ENCODE results near the gene TMEM114. TPM values are rescaled to one million over a fixed set of nuclear protein-coding genes. Genes with fewer than 3 reads are reported as not detected.
"Not testable (repeated sequence)": the region's sequence is repeated elsewhere in the genome, so short reads cannot be mapped to it uniquely, and the experiment has no call there.

TMEM114 gene
- total RNA-seq, 2 donors from 2014 or later: not detected

- WGBS, 2 donors: 75 to 85% methylated on average over 1 of the region's 1 CpG
Observed at GRCh38 chr16:8564934-8565345, 25.4 kb downstream of the TMEM114 start.

GRCh38 chr16:8563944-8564540, 26.3 kb downstream of the TMEM114 start:
- H3K27ac ChIP-seq; H3K36me3 ChIP-seq (replicated peaks in 1 of 2; ENCODE audit: insufficient read depth in 1 of 2, low read depth in 2 of 2); H3K4me3 ChIP-seq; H3K9me3 ChIP-seq; H3K27me3 ChIP-seq; DNase-seq; H3K4me1 ChIP-seq; ATAC-seq: not testable (repeated sequence)
- intact Hi-C loops (cut with DNase I): loop anchor here (10.0 kb wide), 2 partner anchors 91 to 321 kb away; partner anchors contain the start of gene LITAFD
- 54 to 74% methylated on average over 3 of the region's 3 CpGs for WGBS, 2 donors

More at GRCh38 chr16:8564934-8565345, 25.4 kb downstream of the TMEM114 start:
- H3K27ac ChIP-seq: no peak overlapping the region
- H3K4me1 ChIP-seq: peaks cover 7% of the 10 kb centered on the region
- H3K36me3 ChIP-seq (replicated peaks in 1 of 2; ENCODE audit: insufficient read depth in 1 of 2, low read depth in 2 of 2): no peaks in the 10 kb centered on the region
- TF ChIP-seq POLR2A (IDR thresholded peaks at IDR 0.05): no peak
- TF ChIP-seq CTCF (IDR thresholded peaks at IDR 0.05): no peak
- no peaks in the 10 kb centered on the region for H3K27me3 ChIP-seq
- ATAC-seq: no peak
- no peak overlapping the region for H3K4me3 ChIP-seq
- H3K9me3 ChIP-seq: no peaks in the 10 kb centered on the region
- intact Hi-C loops (cut with DNase I): loop anchor here (10.0 kb wide), 2 partner anchors 90 to 320 kb away; partner anchors contain the start of gene LITAFD
- no peak for DNase-seq

GRCh38 chr16:8561496-8561895, 28.8 kb downstream of the TMEM114 start:
- WGBS, 2 donors: 67 to 70% methylated on average over 2 of the region's 2 CpGs
- Histone ChIP-seq H3K36me3 (replicated peaks in 1 of 2; ENCODE audit: insufficient read depth in 1 of 2, low read depth in 2 of 2) (no peaks in the 10 kb centered on the region), H3K4me1 (no peaks in the 10 kb centered on the region), H3K4me3 (no peak overlapping the region), H3K27me3 (no peaks in the 10 kb centered on the region), H3K9me3 (no peaks in the 10 kb centered on the region), H3K27ac (no peak overlapping the region)
- intact Hi-C loops (cut with DNase I): loop anchor here (10.0 kb wide), 2 partner anchors 93 to 323 kb away; partner anchors contain the start of gene LITAFD
- TF ChIP-seq POLR2A (IDR thresholded peaks at IDR 0.05): no peak
- no peak for TF ChIP-seq CTCF (IDR thresholded peaks at IDR 0.05)
- DNase-seq: no peak
- ATAC-seq: no peak

- intact Hi-C loops (cut with DNase I): no loop called here
- Histone ChIP-seq H3K9me3 (no peaks in the 10 kb centered on the region), H3K27ac (no peak overlapping the region), H3K4me1 (no peaks in the 10 kb centered on the region), H3K36me3 (replicated peaks in 1 of 2; ENCODE audit: insufficient read depth in 1 of 2, low read depth in 2 of 2) (no peaks in the 10 kb centered on the region), H3K27me3 (no peaks in the 10 kb centered on the region), H3K4me3 (no peak overlapping the region)
- ATAC-seq (no peak), DNase-seq (no peak)
- TF ChIP-seq POLR2A (IDR thresholded peaks at IDR 0.05) (no peak), CTCF (IDR thresholded peaks at IDR 0.05) (no peak)
- WGBS, 2 donors: 74 to 77% methylated on average over 5 to 9 of the region's 9 CpGs
Observed at GRCh38 chr16:8555400-8555799, 34.9 kb downstream of the TMEM114 start.

- intact Hi-C loops (cut with DNase I): no loop called here
- no peak for DNase-seq
- H3K27ac ChIP-seq: no peak overlapping the region
- 61 to 77% methylated on average over 2 of the region's 2 CpGs for WGBS, 2 donors
- H3K36me3 ChIP-seq (replicated peaks in 1 of 2; ENCODE audit: insufficient read depth in 1 of 2, low read depth in 2 of 2): no peaks in the 10 kb centered on the region
- no peak for ATAC-seq
- no peaks in the 10 kb centered on the region for H3K27me3 ChIP-seq
- no peak for TF ChIP-seq CTCF (IDR thresholded peaks at IDR 0.05)
- TF ChIP-seq POLR2A (IDR thresholded peaks at IDR 0.05): no peak
- no peaks in the 10 kb centered on the region for H3K4me1 ChIP-seq
- no peaks in the 10 kb centered on the region for H3K9me3 ChIP-seq
- no peak overlapping the region for H3K4me3 ChIP-seq
Observed at GRCh38 chr16:8554881-8555280, 35.4 kb downstream of the TMEM114 start.
